Brain microvascular endothelial cell (primary cell): ENCODE results near the gene TAS2R41.

ENCODE experiments used
- DNase-seq: peaks from one replicate; pipeline ENCODE4 v3.0.0-alpha.2; 2020
- H3K27ac ChIP-seq: fragments of 250-450 bp; sonication (Bioruptor Pico); 2 replicates; pipeline ENCODE4 v1.5.1; 2020; ENCODE audit warnings: mild to moderate bottlenecking, moderate library complexity
- H3K27me3 ChIP-seq: fragments of 250-450 bp; sonication (Bioruptor Pico); replicated peaks from 2 replicates; pipeline ENCODE4 v1.5.1; 2020; ENCODE audit warnings: mild to moderate bottlenecking
- H3K36me3 ChIP-seq: fragments of 250-450 bp; sonication (Bioruptor Pico); replicated peaks from 2 replicates; pipeline ENCODE4 v1.5.1; 2020; ENCODE audit warnings: mild to moderate bottlenecking
- H3K4me3 ChIP-seq: 2 replicates; pipeline ENCODE4 v1.5.1; 2011; ENCODE audit warnings: low read depth, mild to moderate bottlenecking, control low read depth, low read length, moderate library complexity
- in situ Hi-C: cut with HindIII; loops from 2 replicates; pipeline ENCODE4 v1.10.0; 2017; ENCODE audit warnings: low sequenced_read_pairs, low pct_ligation_motif_present
- TF ChIP-seq, protein P1 (sequence below): IDR thresholded peaks from 2 replicates; pipeline ENCODE4 v1.5.1; 2011; ENCODE audit warnings: low read depth, mild to moderate bottlenecking, moderate library complexity, low read length, control low read depth, inconsistent platforms; ENCODE audit errors: missing control alignments

TAS2R41 gene

DNA sequence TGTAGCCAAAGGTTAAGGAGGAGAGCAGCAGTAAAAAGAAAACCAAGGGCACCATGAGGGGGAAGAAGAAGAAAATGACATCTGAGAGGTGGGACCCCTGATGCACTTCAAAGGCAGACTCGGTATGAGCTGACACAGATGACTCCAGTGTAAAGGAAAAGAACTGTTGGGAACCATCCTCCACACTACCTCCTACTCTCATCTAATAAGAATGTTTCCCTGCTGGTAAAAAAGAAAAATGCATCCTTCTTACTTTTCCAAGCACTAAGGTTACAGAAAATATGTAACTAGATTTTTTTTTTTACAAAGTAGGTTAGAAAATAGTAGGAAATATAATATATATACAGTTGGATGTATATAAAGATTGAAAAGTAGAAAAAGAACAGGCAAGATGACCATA, 16.9 kb downstream of the TAS2R41 start:
- DNase-seq = no peak
- no peaks in the 10 kb centered on the region for H3K27me3 ChIP-seq
- no peak overlapping the region for H3K4me3 ChIP-seq
- in situ Hi-C loops = no loop called here
- TF ChIP-seq, protein P1, sequence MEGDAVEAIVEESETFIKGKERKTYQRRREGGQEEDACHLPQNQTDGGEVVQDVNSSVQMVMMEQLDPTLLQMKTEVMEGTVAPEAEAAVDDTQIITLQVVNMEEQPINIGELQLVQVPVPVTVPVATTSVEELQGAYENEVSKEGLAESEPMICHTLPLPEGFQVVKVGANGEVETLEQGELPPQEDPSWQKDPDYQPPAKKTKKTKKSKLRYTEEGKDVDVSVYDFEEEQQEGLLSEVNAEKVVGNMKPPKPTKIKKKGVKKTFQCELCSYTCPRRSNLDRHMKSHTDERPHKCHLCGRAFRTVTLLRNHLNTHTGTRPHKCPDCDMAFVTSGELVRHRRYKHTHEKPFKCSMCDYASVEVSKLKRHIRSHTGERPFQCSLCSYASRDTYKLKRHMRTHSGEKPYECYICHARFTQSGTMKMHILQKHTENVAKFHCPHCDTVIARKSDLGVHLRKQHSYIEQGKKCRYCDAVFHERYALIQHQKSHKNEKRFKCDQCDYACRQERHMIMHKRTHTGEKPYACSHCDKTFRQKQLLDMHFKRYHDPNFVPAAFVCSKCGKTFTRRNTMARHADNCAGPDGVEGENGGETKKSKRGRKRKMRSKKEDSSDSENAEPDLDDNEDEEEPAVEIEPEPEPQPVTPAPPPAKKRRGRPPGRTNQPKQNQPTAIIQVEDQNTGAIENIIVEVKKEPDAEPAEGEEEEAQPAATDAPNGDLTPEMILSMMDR = peak; percentile 23
- H3K27ac ChIP-seq = no peak overlapping the region
- H3K36me3 ChIP-seq = no peaks in the 10 kb centered on the region

DNA sequence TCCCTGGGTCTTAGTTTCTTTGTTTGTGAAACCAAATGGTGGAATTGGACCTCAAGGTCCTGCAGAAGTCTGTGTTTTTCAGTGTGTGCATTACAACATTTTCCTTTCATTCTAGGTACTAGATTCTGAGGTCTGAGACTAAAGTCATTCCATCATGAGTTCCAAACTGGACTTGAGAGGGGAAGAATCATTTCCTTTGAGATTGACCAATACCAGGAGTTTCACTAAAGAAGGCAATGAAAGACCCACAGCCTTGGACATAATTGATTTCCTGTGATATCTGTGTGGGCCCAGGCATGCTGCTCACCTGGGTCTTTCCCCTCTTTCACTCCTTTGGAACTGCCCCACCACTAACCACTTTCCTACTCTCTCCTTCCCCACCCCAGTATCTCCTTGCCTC, 18.2 kb downstream of the TAS2R41 start:
- no peak overlapping the region for H3K4me3 ChIP-seq
- in situ Hi-C loops = no loop called here

DNA sequence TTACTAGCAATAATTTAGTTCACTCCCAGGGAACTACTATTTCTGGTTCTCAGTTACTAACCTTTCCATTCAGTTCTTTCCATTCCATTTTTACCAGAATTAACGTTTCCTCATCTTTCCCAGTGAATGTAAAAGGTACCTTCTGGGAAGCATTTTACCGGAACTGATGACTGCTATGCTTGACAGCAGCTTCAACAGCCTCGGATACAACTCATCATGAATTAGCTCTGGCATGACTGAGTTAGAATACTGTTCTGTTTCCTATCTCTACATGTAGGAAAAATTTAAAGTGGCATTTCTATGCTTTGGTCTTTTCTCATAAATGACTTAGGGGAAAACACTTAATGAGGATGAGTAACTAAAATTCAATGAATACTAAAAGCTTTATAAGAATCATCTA, 18.6 kb downstream of the TAS2R41 start:
- in situ Hi-C loops = no loop called here

More for the DNA sequence above, 18.2 kb downstream of the TAS2R41 start:
- DNase-seq = no peak
- Histone ChIP-seq H3K27me3 (no peaks in the 10 kb centered on the region), H3K27ac (no peak overlapping the region), H3K36me3 (no peaks in the 10 kb centered on the region)
- TF ChIP-seq, protein P1 = no peak

DNA sequence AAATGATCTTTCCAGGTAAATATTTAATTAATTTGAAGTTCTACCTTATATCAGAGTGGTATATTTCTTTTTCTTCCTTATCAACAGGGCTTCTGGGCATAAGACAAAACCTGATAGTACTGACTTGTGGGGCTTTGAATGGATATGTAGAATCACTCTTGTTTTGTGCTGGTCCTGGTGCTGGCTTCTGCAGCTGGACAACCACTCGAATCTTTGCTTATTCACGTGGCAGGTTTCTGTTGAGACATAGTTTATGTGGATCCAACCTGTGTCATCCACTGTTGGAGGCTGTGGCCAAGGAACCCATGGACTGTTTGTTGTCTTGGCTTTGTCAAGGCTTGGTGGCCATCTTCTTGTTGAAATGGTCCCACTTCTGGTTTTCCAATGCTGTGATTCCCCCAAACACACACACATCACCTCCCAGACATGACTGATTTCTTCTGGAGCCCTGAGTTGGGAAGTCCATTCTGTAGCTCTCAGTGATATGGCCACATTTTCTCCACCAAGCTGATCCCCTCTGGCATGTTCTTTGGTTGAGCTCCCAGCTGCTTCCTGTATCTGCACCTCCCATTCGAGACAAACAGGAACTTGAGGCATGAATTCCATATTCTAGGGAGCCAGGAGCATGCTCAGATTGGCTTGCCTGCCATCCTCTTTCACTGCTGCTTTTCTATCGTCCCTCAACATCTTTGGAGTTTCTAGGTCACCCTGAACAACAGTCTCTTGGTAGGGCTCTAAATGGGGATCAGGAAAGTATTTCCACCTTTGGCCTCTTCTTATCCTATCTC, 19.5 kb downstream of the TAS2R41 start:
- TF ChIP-seq, protein P1 = no peak
- Histone ChIP-seq H3K27me3 (no peaks in the 10 kb centered on the region), H3K4me3 (no peak overlapping the region), H3K27ac (no peak overlapping the region), H3K36me3 (no peaks in the 10 kb centered on the region)
- DNase-seq = no peak
- in situ Hi-C loops = no loop called here

More for the DNA sequence above, 18.6 kb downstream of the TAS2R41 start:
- H3K27ac ChIP-seq = no peak overlapping the region
- TF ChIP-seq, protein P1 = no peak
- DNase-seq = no peak
- no peak overlapping the region for H3K4me3 ChIP-seq
- H3K27me3 ChIP-seq = no peaks in the 10 kb centered on the region
- H3K36me3 ChIP-seq = no peaks in the 10 kb centered on the region

DNA sequence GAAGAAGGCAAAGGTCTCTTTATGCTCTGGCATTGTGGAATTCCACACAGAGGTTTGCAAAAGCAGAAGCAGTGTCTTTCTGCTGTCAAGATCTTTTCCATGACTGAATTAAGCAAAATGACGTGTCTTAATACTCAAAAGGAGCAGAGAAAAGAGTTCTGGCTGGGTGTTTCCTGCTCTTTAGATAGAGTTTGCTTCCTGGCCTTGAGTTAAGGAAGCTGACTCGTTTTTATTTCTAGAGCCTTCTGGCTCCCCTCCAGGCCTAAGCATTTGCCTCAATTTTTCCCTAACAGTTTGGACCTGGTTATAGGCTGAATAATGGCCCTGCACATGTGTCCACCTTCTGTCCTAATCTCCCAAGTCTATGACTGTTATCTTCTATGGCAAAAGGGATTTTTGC, 21.6 kb downstream of the TAS2R41 start:
- TF ChIP-seq, protein P1 = no peak
- Histone ChIP-seq H3K36me3 (no peaks in the 10 kb centered on the region), H3K4me3 (no peak overlapping the region), H3K27ac (no peak overlapping the region), H3K27me3 (no peaks in the 10 kb centered on the region)
- in situ Hi-C loops = no loop called here
- DNase-seq = no peak
